LNCaP clone FGC (cell line): Measurements from ENCODE around the gene KRT81.

Source experiments
- DNase-seq: peaks from one replicate; pipeline ENCODE4 v3.0.0-alpha.2; 2011; ENCODE audit warnings: low read depth
- H3K4me3 ChIP-seq: 2 replicates; pipeline ENCODE4 v1.5.1; 2011; ENCODE audit warnings: mild to moderate bottlenecking, low read depth, low read length, control low read depth
- TF ChIP-seq, protein P1 (sequence below): IDR thresholded peaks from 2 replicates; pipeline ENCODE4 v1.5.1; 2012; ENCODE audit warnings: mild to moderate bottlenecking; ENCODE audit not compliant: control insufficient read depth, insufficient read depth; ENCODE audit errors: extremely low read depth

KRT81 gene

DNA sequence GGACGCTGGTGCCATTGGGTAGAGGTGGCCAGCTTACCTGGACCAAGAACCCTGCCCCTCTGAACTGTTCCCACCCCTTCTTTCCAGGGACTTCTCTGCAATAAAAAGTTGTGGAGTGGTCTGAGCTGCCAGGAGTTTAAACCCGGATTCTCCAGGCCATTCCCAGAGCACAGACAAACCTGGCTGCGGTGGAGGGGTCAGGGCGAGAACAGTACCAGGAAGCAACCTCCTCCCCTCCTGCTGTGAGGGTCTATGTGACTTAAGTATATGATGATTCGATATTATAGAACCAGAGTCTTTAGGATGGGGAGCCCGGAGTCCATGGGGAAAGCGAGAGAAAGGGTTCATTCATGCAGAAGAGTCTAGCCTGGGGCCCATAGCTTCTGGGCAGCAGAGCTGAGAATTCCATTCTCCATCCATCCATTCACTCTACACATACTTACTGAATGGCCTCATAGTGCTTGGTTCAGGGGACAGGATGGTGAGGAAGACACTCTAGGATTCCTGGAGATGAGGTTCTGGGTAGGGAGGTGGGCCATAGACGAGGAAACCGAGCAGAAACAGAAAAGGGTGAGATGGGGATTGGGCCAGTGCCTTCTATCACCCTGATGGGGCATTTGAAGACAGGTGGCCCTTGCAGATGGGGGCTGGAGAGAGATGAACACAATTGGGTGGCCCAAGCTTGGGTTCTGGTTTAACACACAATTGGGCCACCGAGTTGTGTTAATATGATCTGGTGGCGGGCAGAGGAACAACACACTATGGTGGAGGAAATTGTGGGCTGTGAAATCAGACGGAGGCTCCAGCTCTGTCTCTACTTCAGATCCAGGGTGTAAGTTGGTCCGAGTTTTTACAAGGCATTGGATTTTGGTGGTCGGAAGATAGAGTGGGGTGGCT lies 11.7 kb downstream of the KRT81 start:
- H3K4me3 ChIP-seq, result no peak overlapping the region
- DNase-seq, result no peak
- TF ChIP-seq, protein P1, sequence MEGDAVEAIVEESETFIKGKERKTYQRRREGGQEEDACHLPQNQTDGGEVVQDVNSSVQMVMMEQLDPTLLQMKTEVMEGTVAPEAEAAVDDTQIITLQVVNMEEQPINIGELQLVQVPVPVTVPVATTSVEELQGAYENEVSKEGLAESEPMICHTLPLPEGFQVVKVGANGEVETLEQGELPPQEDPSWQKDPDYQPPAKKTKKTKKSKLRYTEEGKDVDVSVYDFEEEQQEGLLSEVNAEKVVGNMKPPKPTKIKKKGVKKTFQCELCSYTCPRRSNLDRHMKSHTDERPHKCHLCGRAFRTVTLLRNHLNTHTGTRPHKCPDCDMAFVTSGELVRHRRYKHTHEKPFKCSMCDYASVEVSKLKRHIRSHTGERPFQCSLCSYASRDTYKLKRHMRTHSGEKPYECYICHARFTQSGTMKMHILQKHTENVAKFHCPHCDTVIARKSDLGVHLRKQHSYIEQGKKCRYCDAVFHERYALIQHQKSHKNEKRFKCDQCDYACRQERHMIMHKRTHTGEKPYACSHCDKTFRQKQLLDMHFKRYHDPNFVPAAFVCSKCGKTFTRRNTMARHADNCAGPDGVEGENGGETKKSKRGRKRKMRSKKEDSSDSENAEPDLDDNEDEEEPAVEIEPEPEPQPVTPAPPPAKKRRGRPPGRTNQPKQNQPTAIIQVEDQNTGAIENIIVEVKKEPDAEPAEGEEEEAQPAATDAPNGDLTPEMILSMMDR, result no peak

DNA sequence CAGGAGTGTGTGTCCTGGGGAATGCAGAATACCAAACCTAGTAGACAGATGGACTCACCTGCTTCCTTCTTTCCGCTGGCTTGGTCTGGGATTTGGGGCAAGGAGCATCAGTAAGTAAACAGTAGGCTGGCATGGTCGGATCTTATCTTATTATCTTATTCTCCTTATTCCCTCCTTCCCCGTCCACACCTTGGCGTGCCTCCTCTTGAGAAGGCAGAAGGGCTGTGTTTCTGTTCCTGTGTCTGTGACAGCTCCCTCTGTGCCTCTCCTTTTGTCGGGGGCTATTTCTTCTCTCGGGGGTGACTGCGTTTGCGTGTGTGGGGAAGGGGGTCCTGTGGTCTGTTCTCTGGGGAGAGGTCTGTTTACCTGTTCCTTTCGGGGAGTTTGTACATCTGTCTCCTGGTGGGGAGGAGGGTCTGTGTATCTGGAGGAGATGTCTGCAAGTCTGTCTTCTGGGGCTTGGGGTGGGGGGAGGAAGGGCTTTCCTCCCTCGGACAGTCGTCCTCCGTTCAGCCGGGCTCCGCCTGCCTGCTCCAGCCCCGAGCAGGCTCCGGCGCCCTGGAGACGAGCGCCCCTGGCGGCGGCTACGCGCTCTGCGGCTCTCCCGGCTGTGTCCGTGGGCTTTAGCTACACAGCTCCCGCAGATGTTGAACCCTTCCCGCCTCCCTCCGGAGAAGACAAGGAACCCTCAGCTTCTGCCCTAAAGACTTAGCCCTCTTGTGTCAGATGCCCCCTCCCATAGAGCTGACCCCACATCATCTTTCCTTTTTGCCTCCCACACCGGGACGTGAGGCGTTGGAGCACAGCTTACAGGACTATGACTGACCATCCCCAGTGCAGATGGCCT lies 12.5 kb downstream of the KRT81 start:
- TF ChIP-seq, protein P1, result peak; percentile 95
- DNase-seq, result peak; percentile 54

DNA sequence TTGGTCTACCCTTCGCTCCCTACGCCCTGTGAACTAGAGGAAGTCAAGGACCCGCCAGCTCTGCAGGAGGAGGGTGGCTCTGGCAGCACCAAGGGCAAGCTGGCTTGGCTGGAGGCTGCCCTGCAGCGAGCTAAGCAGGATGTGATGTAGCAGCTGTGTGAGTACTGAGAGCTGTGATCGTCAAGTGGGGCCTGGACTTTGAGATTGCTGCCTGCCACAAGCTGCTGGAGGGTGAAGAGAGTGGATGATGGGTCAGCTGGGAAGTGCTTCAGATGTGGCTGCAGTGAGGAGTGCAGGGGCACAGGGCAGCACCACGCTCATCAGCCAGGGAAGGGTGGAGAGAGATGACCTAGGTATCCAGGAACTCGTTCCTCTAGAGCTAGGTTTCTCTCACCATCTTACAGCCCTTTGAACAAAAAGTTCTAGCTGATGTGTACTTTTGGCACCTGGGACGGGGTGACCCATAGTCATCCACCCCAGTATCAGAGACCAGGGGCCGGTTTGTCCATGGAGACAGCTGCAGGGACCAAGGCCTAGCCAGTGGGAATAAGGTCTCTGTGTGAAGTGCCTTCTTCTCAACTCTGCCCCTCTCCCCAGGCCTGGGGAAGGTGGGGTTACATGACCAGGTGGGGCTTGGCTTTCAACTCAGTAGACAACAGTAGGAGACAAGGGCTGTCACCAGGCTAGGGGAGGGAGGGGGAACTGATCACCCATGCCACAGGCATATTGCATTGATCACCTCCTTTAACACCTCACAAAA lies 13.7 kb downstream of the KRT81 start:
- no peak overlapping the region for H3K4me3 ChIP-seq
- DNase-seq, result no peak
- TF ChIP-seq, protein P1, result no peak

More for the DNA sequence above, 12.5 kb downstream of the KRT81 start:
- peak overlapping the region; percentile 43 for H3K4me3 ChIP-seq

DNA sequence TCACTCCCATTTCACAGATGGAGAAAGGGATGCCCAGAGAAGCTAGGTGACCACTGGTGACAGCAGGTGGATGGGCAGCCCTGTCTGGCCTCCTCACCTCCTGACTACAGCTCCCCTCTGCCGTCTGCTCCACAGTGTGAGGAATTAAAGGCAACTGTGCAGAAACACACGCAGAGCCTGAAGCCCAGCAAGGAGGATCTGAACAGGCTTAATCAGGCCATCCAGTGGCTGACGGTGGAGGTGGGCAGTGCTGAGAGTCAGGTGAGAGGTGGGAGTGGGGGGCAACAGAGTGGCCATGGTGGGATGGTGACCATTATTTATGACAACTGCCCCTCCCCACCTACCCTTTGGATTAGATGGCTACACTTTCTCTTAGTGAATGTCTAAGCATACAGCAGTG lies 15.6 kb downstream of the KRT81 start:
- no peak overlapping the region for H3K4me3 ChIP-seq
- TF ChIP-seq, protein P1, result no peak
- no peak for DNase-seq

DNA sequence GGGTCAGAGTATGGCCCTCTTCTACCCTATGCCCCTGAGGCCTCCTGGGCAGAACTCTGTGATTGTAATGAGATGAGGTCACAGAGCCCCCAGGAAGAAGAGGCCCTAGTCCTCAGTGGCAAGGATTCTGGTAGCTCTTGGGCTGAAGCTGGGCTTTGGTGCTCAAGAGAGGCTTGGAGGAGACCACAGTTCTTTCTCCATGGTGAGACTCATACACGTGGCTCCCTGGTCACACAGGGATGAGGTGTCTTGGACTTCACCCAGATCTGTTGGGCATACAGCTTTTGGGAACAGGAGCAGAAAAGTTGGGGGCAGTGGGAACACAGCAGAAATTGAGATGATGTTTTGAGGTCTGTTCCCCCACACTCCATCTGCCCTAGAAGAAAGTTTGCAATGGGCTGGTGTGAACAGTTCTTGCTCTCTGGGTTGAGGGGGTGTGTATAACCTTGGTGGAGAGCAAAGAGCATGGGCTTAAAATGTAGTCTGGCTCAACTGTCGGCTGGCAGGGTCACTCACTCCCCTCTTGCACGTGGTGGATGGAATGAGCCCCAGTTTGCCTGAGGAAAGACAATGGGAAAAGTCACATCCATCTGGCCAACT lies 16.7 kb downstream of the KRT81 start, which contains the start of gene KRT86:
TSS of gene KRT86 (plus strand) at position 125 of the 600 bp plus-strand sequence. CDS start 27,272 bp downstream, outside the sequence.
- H3K4me3 ChIP-seq, result no peak within 1 kb of the TSS
- TF ChIP-seq, protein P1, result no peak
- DNase-seq, result no peak

DNA sequence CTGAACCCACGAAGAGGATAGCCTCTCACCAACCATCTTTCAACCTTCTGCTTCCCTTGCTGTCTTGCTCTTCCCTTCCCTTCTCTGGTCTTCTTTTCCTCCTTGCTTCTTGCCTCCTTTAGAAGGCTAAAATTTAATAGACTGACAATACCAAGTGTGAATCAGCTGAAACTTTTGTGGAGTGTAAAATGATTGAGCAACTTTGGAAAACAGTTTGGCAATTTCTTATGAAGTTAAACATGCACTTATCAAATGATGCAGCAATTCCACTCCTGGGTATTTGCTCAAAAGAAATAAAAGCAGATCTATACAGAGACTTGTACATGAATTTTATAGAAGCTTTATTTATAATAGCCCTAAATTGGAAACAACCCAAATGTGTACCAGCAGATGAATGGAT lies 20.2 kb downstream of the KRT81 start:
- H3K4me3 ChIP-seq, result no peak overlapping the region
- DNase-seq, result peak; percentile 1
- TF ChIP-seq, protein P1, result no peak
